OCI-LY1 (cell line): ENCODE data around the gene WWC2.
"Not testable (repeated sequence)": the region's sequence is repeated elsewhere in the genome, so short reads cannot be mapped to it uniquely, and the experiment has no call there.

ENCODE experiments used
- H2AFZ ChIP-seq: fragments of 200-600 bp; sonication (generic), shearing (Covaris generic); 2 replicates; pipeline ENCODE4 v1.6.0; 2014; ENCODE audit warnings: antibody characterized with exemption, mild to moderate bottlenecking, low read length
- H3F3A ChIP-seq: fragments of 200-600 bp; sonication (generic), shearing (Covaris generic); 2 replicates; pipeline ENCODE4 v1.6.0; 2014; ENCODE audit warnings: mild to moderate bottlenecking, antibody characterized with exemption, low read length, moderate library complexity; ENCODE audit not compliant: insufficient read depth
- H3K27ac ChIP-seq: fragments of 200-600 bp; sonication (generic); 2 replicates; pipeline ENCODE4 v1.5.1; 2014; ENCODE audit warnings: low read length, mixed run types, mild to moderate bottlenecking, low read depth; ENCODE audit not compliant: poor library complexity, severe bottlenecking
- H3K27me3 ChIP-seq: fragments of 200-600 bp; sonication (generic); 2 replicates; pipeline ENCODE4 v1.6.0; 2014; ENCODE audit warnings: antibody characterized with exemption, mild to moderate bottlenecking, low read length, moderate library complexity; ENCODE audit not compliant: insufficient read depth
- H3K36me3 ChIP-seq: fragments of 200-600 bp; sonication (generic); 2 replicates; pipeline ENCODE4 v1.6.1; 2014; ENCODE audit warnings: mild to moderate bottlenecking, antibody characterized with exemption, low read length, moderate library complexity, mixed read lengths; ENCODE audit not compliant: insufficient read depth
- H3K4me1 ChIP-seq: fragments of 200-600 bp; sonication (generic); 2 replicates; pipeline ENCODE4 v1.5.1; 2014; ENCODE audit warnings: mild to moderate bottlenecking, low read length, moderate library complexity; ENCODE audit not compliant: insufficient read depth, severe bottlenecking
- H3K4me2 ChIP-seq: fragments of 200-600 bp; sonication (generic), shearing (Covaris generic); 2 replicates; pipeline ENCODE4 v1.6.1; 2014; ENCODE audit warnings: low read length
- H3K4me3 ChIP-seq: fragments of 200-600 bp; sonication (generic); 2 replicates; pipeline ENCODE4 v1.5.1; 2014; ENCODE audit warnings: low read length, low read depth, mild to moderate bottlenecking, mixed read lengths; ENCODE audit not compliant: poor library complexity, severe bottlenecking
- H3K79me2 ChIP-seq: fragments of 200-600 bp; shearing (Covaris generic); 2 replicates; pipeline ENCODE4 v1.6.1; 2016; ENCODE audit warnings: mixed run types, low read length, mixed read lengths; ENCODE audit not compliant: insufficient read depth
- H3K9ac ChIP-seq: fragments of 200-600 bp; sonication (generic), shearing (Covaris generic); 2 replicates; pipeline ENCODE4 v1.6.1; 2014; ENCODE audit warnings: mild to moderate bottlenecking, low read length, mixed read lengths
- H3K9me2 ChIP-seq: fragments of 200-600 bp; sonication (generic), shearing (Covaris generic); 2 replicates; pipeline ENCODE4 v1.6.1; 2014; ENCODE audit warnings: low read depth, mild to moderate bottlenecking, low read length, mixed read lengths
- H3K9me3 ChIP-seq: fragments of 200-600 bp; shearing (Covaris generic); 2 replicates; pipeline ENCODE4 v1.6.1; 2014; ENCODE audit warnings: low read length, mixed read lengths
- H4K20me1 ChIP-seq: fragments of 200-600 bp; sonication (generic), shearing (Covaris generic); 2 replicates; pipeline ENCODE4 v1.6.0; 2016; ENCODE audit warnings: mild to moderate bottlenecking, low read length; ENCODE audit not compliant: insufficient read depth
- EZH2 ChIP-seq: fragments of 200-600 bp; sonication (generic), shearing (Covaris generic); IDR thresholded peaks from 2 replicates; pipeline ENCODE4 v1.8.0; 2017; ENCODE audit warnings: borderline replicate concordance, mixed run types, mild to moderate bottlenecking, antibody characterized with exemption, low read length, moderate library complexity, mixed read lengths
- TF ChIP-seq, protein P1 (sequence below): fragments of 200-600 bp; sonication (generic), shearing (Covaris generic); IDR thresholded peaks from 2 replicates; pipeline ENCODE4 v1.5.1; 2017; ENCODE audit warnings: mild to moderate bottlenecking, antibody characterized with exemption, low read length, moderate library complexity, mixed read lengths

WWC2 gene

DNA sequence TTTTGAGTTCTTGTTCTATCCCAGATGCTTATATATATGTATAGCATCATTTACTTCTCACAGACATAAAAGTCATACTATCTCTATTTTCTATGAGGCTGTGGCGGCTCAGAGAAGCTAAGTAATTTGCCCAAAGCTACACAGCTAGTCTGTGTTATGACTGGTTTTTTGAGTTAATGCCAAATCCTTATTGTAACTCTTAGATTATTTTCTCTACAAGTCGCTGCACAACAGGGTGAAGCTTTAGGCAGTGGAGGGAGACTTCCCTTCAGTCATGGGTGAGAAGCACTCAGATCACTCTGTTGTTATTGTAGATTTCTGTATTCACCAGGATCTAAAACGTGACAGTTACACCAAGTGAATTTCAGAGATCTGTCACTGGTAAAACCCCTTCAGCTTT, 48.1 kb downstream of the WWC2 start:
- TF ChIP-seq EZH2 = no peak
- TF ChIP-seq, protein P1, sequence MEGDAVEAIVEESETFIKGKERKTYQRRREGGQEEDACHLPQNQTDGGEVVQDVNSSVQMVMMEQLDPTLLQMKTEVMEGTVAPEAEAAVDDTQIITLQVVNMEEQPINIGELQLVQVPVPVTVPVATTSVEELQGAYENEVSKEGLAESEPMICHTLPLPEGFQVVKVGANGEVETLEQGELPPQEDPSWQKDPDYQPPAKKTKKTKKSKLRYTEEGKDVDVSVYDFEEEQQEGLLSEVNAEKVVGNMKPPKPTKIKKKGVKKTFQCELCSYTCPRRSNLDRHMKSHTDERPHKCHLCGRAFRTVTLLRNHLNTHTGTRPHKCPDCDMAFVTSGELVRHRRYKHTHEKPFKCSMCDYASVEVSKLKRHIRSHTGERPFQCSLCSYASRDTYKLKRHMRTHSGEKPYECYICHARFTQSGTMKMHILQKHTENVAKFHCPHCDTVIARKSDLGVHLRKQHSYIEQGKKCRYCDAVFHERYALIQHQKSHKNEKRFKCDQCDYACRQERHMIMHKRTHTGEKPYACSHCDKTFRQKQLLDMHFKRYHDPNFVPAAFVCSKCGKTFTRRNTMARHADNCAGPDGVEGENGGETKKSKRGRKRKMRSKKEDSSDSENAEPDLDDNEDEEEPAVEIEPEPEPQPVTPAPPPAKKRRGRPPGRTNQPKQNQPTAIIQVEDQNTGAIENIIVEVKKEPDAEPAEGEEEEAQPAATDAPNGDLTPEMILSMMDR = no peak
- Histone ChIP-seq H3K9me2 (no peaks in the 10 kb centered on the region), H3K4me1 (no peaks in the 10 kb centered on the region), H3F3A (no peaks in the 10 kb centered on the region), H3K9ac (no peak overlapping the region), H3K79me2 (no peaks in the 10 kb centered on the region), H4K20me1 (no peaks in the 10 kb centered on the region), H3K27ac (no peak overlapping the region), H3K4me3 (no peak overlapping the region), H2AFZ (no peak overlapping the region), H3K9me3 (no peaks in the 10 kb centered on the region), H3K4me2 (no peak overlapping the region), H3K36me3 (no peaks in the 10 kb centered on the region), H3K27me3 (no peaks in the 10 kb centered on the region)

DNA sequence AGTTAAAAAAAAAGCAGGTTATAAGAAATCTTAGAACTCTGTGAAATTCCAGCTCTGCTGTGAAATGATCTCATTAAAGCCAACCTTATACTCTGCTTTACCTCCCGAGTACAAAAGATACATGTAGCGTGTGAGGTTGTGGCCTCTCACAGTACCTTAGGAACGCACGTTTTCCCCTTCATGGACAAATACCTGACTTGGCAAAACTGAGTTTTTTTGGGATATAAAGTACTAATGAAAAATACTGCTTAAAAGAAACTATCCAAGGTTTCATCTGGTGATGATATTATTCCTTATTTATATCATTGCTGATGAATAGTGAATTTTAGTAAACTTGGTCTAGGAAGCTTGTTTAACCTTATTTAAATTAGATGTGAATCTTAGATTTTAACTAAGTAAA, 48.9 kb downstream of the WWC2 start:
- no peaks in the 10 kb centered on the region for H3K79me2 ChIP-seq
- H3K4me1 ChIP-seq = no peaks in the 10 kb centered on the region
- H4K20me1 ChIP-seq = no peaks in the 10 kb centered on the region
- TF ChIP-seq EZH2 = no peak
- TF ChIP-seq, protein P1 = no peak
- no peaks in the 10 kb centered on the region for H3K36me3 ChIP-seq
- H3K4me3 ChIP-seq = no peak overlapping the region
- no peak overlapping the region for H3K27ac ChIP-seq
- no peak overlapping the region for H3K9ac ChIP-seq
- H3K9me2 ChIP-seq = no peaks in the 10 kb centered on the region
- H3F3A ChIP-seq = no peaks in the 10 kb centered on the region
- H2AFZ ChIP-seq = no peak overlapping the region
- no peaks in the 10 kb centered on the region for H3K27me3 ChIP-seq
- no peak overlapping the region for H3K4me2 ChIP-seq
- no peaks in the 10 kb centered on the region for H3K9me3 ChIP-seq

DNA sequence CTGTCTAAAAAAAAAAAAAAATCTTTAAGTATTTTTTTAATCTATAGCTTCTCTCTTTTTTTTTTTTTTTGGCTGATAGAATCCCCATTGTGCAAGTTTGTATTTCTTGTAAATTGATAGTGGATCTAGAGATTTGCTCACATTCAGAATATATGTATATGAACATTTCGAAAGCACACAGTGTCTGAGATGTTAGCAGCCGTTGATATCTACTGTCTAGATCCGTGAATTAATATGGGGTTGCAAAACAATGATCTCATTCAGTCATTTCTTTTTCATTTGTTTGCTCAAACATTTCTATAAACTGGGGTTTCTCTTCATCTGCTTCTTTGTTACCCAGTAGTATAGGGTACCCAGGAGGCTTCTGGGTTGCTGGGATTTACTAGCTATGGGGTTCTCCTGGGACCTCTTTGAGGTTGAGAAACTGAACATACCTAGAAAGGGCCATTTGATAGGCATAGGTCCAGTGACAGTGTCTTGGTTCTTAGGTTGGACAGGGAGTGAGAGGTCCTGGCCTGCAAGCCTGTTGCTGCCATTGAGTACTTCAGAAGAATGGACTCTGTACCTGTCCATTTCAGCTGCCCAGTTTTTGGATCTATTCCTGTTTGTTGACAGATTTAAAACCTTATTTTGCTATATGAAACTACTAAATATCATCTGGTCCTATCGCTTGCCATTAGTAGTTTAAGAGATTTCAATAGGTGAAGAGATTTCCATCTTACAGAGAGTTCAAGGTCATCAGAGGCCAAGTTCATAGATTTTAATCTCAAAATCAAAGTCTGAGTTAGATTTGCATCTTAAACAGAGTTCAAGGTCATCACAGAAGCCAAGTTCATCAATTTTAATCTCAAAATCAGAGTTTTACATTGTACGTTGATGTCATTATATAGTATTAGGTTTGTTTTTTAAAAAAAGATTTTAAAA, 50.8 kb downstream of the WWC2 start:
- Histone ChIP-seq H3K27ac (no peak overlapping the region), H4K20me1 (no peaks in the 10 kb centered on the region), H3K9me2 (no peaks in the 10 kb centered on the region), H3K4me2 (no peak overlapping the region), H3K9me3 (no peaks in the 10 kb centered on the region), H3K27me3 (no peaks in the 10 kb centered on the region), H3K79me2 (no peaks in the 10 kb centered on the region), H3K4me1 (no peaks in the 10 kb centered on the region), H3K9ac (no peak overlapping the region), H3K36me3 (no peaks in the 10 kb centered on the region), H3K4me3 (no peak overlapping the region), H3F3A (no peaks in the 10 kb centered on the region), H2AFZ (no peak overlapping the region)
- TF ChIP-seq, protein P1 = no peak
- TF ChIP-seq EZH2 = no peak

DNA sequence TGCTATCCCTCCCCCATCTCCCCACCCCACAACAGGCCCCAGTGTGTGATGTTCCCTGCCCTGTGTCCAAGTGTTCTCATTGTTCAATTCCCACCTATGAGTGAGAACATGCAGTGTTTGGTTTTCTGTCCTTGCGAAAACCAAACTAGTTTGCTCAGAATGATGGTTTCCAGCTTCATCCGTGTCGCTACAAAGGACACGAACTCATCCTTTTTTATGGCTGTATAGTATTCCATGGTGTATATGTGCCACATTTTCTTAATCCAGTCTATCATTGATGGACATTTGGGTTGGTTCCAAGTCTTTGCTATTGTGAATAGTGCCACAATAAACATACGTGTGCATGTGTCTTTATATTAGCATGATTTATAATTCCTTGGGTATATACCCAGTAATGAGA, 51.6 kb downstream of the WWC2 start:
- H3K36me3 ChIP-seq, H3K9me2 ChIP-seq, H3F3A ChIP-seq, H3K79me2 ChIP-seq, H3K4me2 ChIP-seq, H2AFZ ChIP-seq, H3K4me3 ChIP-seq, H3K27me3 ChIP-seq, H3K27ac ChIP-seq, H3K9ac ChIP-seq, H3K4me1 ChIP-seq, H3K9me3 ChIP-seq, H4K20me1 ChIP-seq: not testable (repeated sequence)

DNA sequence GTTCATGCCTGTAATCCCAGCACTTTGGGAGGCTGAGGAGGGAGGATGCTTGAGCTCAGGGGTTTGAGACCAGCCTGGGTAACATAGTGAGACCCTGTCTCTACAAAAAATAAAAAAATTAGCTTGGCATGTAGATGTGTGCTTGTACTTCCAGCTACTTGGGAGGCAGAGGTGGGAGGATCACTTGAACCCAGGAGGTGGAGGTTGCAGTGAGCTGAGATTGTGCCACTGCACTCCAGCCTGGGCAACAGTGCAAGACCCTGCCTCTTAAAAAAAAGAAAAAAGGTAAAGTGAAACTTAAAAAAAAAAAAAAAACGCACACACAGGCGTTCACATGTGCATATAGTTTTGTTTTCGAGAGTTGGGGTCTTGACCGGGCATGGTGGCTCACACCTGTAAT, 53.2 kb downstream of the WWC2 start:
- not testable (repeated sequence) for H3K27me3 ChIP-seq, H3K9me2 ChIP-seq, H2AFZ ChIP-seq, H3K9ac ChIP-seq, H3K79me2 ChIP-seq, H4K20me1 ChIP-seq, H3K4me2 ChIP-seq, H3K4me3 ChIP-seq, H3K36me3 ChIP-seq, H3K27ac ChIP-seq, H3F3A ChIP-seq, H3K4me1 ChIP-seq, H3K9me3 ChIP-seq
